Osteoblast (primary cell): Measurements from ENCODE around the gene FOXO3. TPM values are rescaled to one million over a fixed set of nuclear protein-coding genes. Genes with fewer than 3 reads are reported as not detected.

Experiments
- DNase-seq: peaks from one replicate; pipeline ENCODE4 v3.0.0; 2011; ENCODE audit warnings: low spot score, mixed read lengths; ENCODE audit not compliant: insufficient read length; ENCODE audit errors: missing footprints
- H2AFZ ChIP-seq: 2 replicates; pipeline ENCODE4 v1.6.0; 2011; ENCODE audit warnings: mild to moderate bottlenecking, low read length
- H3K27ac ChIP-seq: 2 replicates; pipeline ENCODE4 v1.5.1; 2011; ENCODE audit warnings: mild to moderate bottlenecking, low read depth, low read length, moderate library complexity
- H3K27me3 ChIP-seq: 2 replicates; pipeline ENCODE4 v1.6.0; 2012; ENCODE audit warnings: mild to moderate bottlenecking, control low read depth, inconsistent platforms, low read length, moderate library complexity; ENCODE audit not compliant: insufficient read depth
- H3K36me3 ChIP-seq: 2 replicates; pipeline ENCODE4 v1.5.1; 2011; ENCODE audit warnings: mild to moderate bottlenecking, low read length, control low read depth, moderate library complexity; ENCODE audit not compliant: insufficient read depth
- H3K4me1 ChIP-seq: 2 replicates; pipeline ENCODE4 v1.5.1; 2011; ENCODE audit warnings: mild to moderate bottlenecking, low read length, control low read depth, moderate library complexity; ENCODE audit not compliant: insufficient read depth
- H3K4me2 ChIP-seq: 2 replicates; pipeline ENCODE4 v1.6.0; 2011; ENCODE audit warnings: mild to moderate bottlenecking, low read length; ENCODE audit not compliant: insufficient read depth
- H3K4me3 ChIP-seq: fragments of 200-600 bp; sonication (generic); 3 replicates; pipeline ENCODE4 v1.5.1; 2012; ENCODE audit warnings: mild to moderate bottlenecking, low read length, inconsistent platforms; ENCODE audit not compliant: insufficient read depth
- H3K79me2 ChIP-seq: 2 replicates; pipeline ENCODE4 v1.6.0; 2012; ENCODE audit warnings: mild to moderate bottlenecking, low read length, control low read depth, inconsistent platforms; ENCODE audit not compliant: insufficient read depth
- H3K9me3 ChIP-seq: 2 replicates; pipeline ENCODE4 v1.5.1; 2011; ENCODE audit warnings: low read depth, low read length, control low read depth
- H4K20me1 ChIP-seq: 2 replicates; pipeline ENCODE4 v1.6.0; 2012; ENCODE audit warnings: mild to moderate bottlenecking, low read length, control low read depth; ENCODE audit not compliant: insufficient read depth
- total RNA-seq: library from RNA; depleted of rRNA; stranded (reverse); fragments of >200 nt; gene quantifications from 2 replicates; pipeline ENCODE4 v1.2.3, GENCODE V29; 2012
- TF ChIP-seq, protein P1 (sequence below): IDR thresholded peaks from 2 replicates; pipeline ENCODE4 v1.5.1; 2011; ENCODE audit warnings: mild to moderate bottlenecking, low read depth, low read length, moderate library complexity; ENCODE audit errors: extremely low read depth

The FOXO3 gene
- total RNA-seq, 1 donor = 53.2 TPM

DNA sequence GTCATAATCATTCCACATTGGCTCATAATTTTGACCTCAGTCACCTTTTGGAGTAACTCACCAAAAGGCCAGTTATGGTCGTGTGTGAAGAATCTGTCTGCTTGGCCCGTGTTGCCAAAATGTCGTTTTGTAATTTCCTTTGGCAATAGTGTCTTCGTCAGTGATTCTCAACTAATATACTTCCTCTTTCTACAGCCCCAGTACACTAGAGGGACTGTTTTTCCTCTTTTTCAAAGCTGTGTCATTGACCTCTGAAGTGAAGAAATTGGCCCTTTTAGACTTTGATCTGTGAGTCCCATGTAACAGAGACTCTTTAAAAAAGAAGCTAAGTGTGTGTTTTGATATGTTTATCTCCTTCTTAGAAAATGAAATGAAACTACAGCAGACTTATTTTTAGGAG lies 5.2 kb downstream of the FOXO3 start:
- DNase-seq = no peak
- Histone ChIP-seq H3K4me3 (peak overlapping the region; percentile 1), H3K9me3 (no peaks in the 10 kb centered on the region), H3K4me1 (peaks cover 42% of the 10 kb centered on the region), H3K27me3 (no peaks in the 10 kb centered on the region), H3K36me3 (peaks cover 22% of the 10 kb centered on the region), H3K4me2 (peak overlapping the region; percentile 89), H4K20me1 (peaks cover 47% of the 10 kb centered on the region), H2AFZ (no peak overlapping the region), H3K27ac (peak overlapping the region; percentile 87), H3K79me2 (peaks cover 79% of the 10 kb centered on the region)
- TF ChIP-seq, protein P1, sequence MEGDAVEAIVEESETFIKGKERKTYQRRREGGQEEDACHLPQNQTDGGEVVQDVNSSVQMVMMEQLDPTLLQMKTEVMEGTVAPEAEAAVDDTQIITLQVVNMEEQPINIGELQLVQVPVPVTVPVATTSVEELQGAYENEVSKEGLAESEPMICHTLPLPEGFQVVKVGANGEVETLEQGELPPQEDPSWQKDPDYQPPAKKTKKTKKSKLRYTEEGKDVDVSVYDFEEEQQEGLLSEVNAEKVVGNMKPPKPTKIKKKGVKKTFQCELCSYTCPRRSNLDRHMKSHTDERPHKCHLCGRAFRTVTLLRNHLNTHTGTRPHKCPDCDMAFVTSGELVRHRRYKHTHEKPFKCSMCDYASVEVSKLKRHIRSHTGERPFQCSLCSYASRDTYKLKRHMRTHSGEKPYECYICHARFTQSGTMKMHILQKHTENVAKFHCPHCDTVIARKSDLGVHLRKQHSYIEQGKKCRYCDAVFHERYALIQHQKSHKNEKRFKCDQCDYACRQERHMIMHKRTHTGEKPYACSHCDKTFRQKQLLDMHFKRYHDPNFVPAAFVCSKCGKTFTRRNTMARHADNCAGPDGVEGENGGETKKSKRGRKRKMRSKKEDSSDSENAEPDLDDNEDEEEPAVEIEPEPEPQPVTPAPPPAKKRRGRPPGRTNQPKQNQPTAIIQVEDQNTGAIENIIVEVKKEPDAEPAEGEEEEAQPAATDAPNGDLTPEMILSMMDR = peak; percentile 27

DNA sequence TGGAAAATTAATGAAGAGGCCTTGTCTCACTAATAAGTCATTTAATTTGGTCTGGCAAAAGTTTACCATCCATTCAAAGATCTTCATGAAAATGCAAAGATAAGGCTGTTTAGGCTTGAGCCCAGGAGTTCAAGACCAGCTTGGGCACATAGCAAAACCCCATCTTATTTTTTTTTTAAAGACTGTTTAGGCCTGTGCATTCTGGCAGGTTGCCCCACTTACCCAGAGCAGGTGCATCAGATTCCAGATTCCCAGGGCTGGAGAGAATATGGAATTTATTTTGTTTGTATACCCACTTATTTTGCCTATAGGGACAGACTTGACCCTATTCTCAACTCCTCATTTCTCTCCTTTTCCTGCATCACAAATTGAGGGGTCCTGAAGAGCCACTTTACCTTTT lies 5.7 kb downstream of the FOXO3 start:
- Histone ChIP-seq H3K36me3 (peaks cover 28% of the 10 kb centered on the region), H3K9me3 (no peaks in the 10 kb centered on the region), H3K27ac (peak overlapping the region; percentile 87), H3K79me2 (peaks cover 84% of the 10 kb centered on the region), H3K4me1 (peaks cover 42% of the 10 kb centered on the region), H3K4me3 (no peak overlapping the region), H2AFZ (no peak overlapping the region), H3K4me2 (peak overlapping the region; percentile 89), H4K20me1 (peaks cover 50% of the 10 kb centered on the region), H3K27me3 (no peaks in the 10 kb centered on the region)
- DNase-seq = no peak
- TF ChIP-seq, protein P1 = no peak

- TF ChIP-seq, protein P1 = no peak
Observed at GRCh38 chr6:108568101-108568500, 7.4 kb downstream of the FOXO3 start.

GRCh38 chr6:108568551-108569305 lies 8.0 kb downstream of the FOXO3 start:
- Histone ChIP-seq H2AFZ (no peak overlapping the region), H3K27ac (peak overlapping the region; percentile 3), H3K79me2 (peaks cover 81% of the 10 kb centered on the region), H3K4me3 (no peak overlapping the region), H3K9me3 (no peaks in the 10 kb centered on the region), H4K20me1 (peaks cover 37% of the 10 kb centered on the region), H3K27me3 (no peaks in the 10 kb centered on the region), H3K4me2 (no peak overlapping the region), H3K4me1 (peaks cover 34% of the 10 kb centered on the region), H3K36me3 (peaks cover 36% of the 10 kb centered on the region)
- DNase-seq = no peak
- TF ChIP-seq, protein P1 = no peak

More at GRCh38 chr6:108568101-108568500, 7.4 kb downstream of the FOXO3 start:
- no peak overlapping the region for H2AFZ ChIP-seq
- peaks cover 40% of the 10 kb centered on the region for H3K4me1 ChIP-seq
- H3K9me3 ChIP-seq = no peaks in the 10 kb centered on the region
- no peak for DNase-seq
- H4K20me1 ChIP-seq = peaks cover 35% of the 10 kb centered on the region
- H3K27ac ChIP-seq = no peak overlapping the region
- no peaks in the 10 kb centered on the region for H3K27me3 ChIP-seq
- no peak overlapping the region for H3K4me2 ChIP-seq
- peaks cover 82% of the 10 kb centered on the region for H3K79me2 ChIP-seq
- H3K36me3 ChIP-seq = peaks cover 36% of the 10 kb centered on the region
- no peak overlapping the region for H3K4me3 ChIP-seq
